ENCODE data around the gene CNST. TPM values are rescaled to one million over a fixed set of nuclear protein-coding genes. Genes with fewer than 3 reads are reported as not detected.
"Not testable (repeated sequence)": the region's sequence is repeated elsewhere in the genome, so short reads cannot be mapped to it uniquely, and the experiment has no call there.

The CNST gene
- total RNA-seq, 3 donors from 2014 or later: 32.1 to 33.5 (median 32.3) TPM

DNA sequence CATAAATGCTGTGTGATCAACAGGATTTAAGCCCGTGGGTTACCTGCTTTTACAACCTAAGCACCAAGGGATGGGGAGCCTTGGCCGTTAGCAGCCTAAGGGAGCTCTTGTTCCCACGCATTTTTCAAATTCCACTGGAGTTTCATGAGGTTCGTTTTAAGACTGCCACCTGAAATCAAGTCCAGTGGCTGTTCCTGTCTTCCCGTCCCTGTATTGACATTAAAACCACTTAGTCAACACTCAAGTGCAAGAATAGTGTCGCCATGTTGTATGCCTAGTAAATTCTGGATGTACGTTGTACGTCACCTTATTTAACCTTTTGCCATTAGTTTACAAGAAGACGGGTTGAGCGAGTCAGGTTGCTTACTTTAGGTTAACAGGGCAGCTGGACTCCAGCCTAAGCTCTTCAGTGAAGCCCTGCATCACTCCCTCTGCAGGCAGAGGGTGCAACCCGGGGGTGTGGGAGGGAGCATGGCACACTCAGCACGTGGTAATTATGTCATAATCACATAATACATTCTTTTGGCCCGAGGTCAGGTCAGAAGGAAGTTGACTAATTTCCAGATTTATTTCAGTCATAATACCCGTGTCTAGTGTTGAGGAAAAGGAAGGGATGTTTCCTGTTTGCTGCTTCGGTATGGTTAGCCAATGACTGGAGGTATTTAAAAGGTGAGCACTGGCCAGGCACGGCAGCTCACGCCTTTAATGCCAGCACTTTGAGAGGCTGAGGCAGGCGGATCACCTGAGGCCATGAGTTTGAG is 42.5 kb downstream of the CNST start:
- H3K27me3 Mint-ChIP-seq (ENCODE audit: low read depth): no peaks in the 10 kb centered on the region
- peaks cover 12% of the 10 kb centered on the region for H3K36me3 Mint-ChIP-seq (ENCODE audit: insufficient read depth)
- peak; percentile 19 for DNase-seq
- H3K4me3 Mint-ChIP-seq: no peak overlapping the region
- peaks cover 52% of the 10 kb centered on the region for H3K4me1 Mint-ChIP-seq (ENCODE audit: low read depth)
- ATAC-seq: peak; percentile 55 to 67
- no peaks in the 10 kb centered on the region for H3K9me3 Mint-ChIP-seq

DNA sequence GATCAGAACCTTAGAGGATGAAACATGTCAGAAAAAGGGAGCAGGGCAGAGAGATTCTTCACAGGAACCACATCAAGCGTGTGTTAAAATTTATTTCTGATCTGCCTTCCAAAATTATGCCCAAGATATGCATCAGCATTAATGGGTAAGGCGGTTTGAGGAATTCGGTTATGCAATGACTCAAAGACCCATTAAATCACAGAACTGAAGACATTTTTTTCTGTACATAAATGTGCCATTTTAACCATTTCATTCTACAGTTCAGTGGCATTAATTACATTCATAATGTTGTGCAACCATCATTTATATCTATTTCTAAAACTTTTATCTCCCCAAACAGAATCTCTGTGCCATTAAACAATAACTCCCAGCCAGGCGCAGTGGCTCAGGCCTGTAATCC is 43.4 kb downstream of the CNST start:
- no peak overlapping the region for H3K4me3 Mint-ChIP-seq
- peaks cover 53% of the 10 kb centered on the region for H3K4me1 Mint-ChIP-seq (ENCODE audit: low read depth)
- no peaks in the 10 kb centered on the region for H3K9me3 Mint-ChIP-seq
- no peak for ATAC-seq
- peaks cover 14% of the 10 kb centered on the region for H3K36me3 Mint-ChIP-seq (ENCODE audit: insufficient read depth)
- no peaks in the 10 kb centered on the region for H3K27me3 Mint-ChIP-seq (ENCODE audit: low read depth)
- no peak for DNase-seq

- ATAC-seq: no peak
- Mint-ChIP-seq H3K4me1 (ENCODE audit: low read depth) (peaks cover 55% of the 10 kb centered on the region), H3K4me3 (no peak overlapping the region)
These were observed 47.0 kb downstream of the CNST start for GRCh38 chr1:246613096-246613758.

DNA sequence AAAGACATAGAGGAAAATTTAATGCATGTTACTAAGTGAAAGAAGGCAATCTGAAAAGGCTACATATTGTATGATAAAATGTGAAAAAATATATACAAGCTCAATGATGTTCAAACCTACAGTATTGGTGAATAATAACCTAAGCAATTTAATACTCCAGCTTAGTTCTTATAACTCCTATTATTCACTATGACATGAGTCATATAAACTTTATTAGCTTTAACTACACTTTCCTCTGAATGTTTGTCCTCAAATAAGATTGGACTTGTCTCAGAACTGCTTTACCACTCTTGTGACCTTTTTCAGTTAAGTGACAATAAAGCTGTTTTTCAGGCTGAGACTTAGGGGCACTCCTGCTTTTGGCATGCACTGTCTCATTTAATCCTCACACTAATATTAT is 50.9 kb downstream of the CNST start:
- peaks cover 23% of the 10 kb centered on the region for H3K36me3 Mint-ChIP-seq (ENCODE audit: insufficient read depth)
- H3K9me3 Mint-ChIP-seq: no peaks in the 10 kb centered on the region
- H3K4me1 Mint-ChIP-seq (ENCODE audit: low read depth): peaks cover 18% of the 10 kb centered on the region
- no peak for ATAC-seq
- no peaks in the 10 kb centered on the region for H3K27me3 Mint-ChIP-seq (ENCODE audit: low read depth)
- H3K4me3 Mint-ChIP-seq: no peak overlapping the region
- DNase-seq: no peak

More at GRCh38 chr1:246613096-246613758, 47.0 kb downstream of the CNST start:
- no peaks in the 10 kb centered on the region for H3K9me3 Mint-ChIP-seq
- peaks cover 19% of the 10 kb centered on the region for H3K36me3 Mint-ChIP-seq (ENCODE audit: insufficient read depth)
- H3K27me3 Mint-ChIP-seq (ENCODE audit: low read depth): no peaks in the 10 kb centered on the region
- DNase-seq: no peak

DNA sequence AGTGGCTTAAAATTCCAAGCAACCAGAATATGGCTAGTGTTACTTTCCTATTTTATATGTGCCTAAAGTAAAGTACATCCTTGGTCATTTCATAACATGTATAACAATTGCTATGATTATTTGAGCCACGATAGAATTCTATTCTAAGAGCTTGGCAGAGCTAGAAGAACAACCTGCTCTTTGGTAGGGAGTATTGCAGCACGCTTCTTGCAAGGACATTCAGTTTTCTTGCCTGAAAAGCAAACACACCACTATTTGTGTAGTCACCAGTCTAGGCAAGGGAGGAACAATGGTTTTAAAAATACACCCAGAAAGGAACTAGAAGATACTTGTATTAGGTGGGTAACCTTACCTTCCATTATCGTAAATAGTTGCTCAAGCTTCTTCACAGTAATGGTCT is 51.5 kb downstream of the CNST start:
- H3K36me3 Mint-ChIP-seq (ENCODE audit: insufficient read depth): peaks cover 26% of the 10 kb centered on the region
- no peaks in the 10 kb centered on the region for H3K27me3 Mint-ChIP-seq (ENCODE audit: low read depth)
- H3K4me3 Mint-ChIP-seq: no peak overlapping the region
- H3K4me1 Mint-ChIP-seq (ENCODE audit: low read depth): peaks cover 18% of the 10 kb centered on the region
- H3K9me3 Mint-ChIP-seq: no peaks in the 10 kb centered on the region
- ATAC-seq: no peak
- no peak for DNase-seq

DNA sequence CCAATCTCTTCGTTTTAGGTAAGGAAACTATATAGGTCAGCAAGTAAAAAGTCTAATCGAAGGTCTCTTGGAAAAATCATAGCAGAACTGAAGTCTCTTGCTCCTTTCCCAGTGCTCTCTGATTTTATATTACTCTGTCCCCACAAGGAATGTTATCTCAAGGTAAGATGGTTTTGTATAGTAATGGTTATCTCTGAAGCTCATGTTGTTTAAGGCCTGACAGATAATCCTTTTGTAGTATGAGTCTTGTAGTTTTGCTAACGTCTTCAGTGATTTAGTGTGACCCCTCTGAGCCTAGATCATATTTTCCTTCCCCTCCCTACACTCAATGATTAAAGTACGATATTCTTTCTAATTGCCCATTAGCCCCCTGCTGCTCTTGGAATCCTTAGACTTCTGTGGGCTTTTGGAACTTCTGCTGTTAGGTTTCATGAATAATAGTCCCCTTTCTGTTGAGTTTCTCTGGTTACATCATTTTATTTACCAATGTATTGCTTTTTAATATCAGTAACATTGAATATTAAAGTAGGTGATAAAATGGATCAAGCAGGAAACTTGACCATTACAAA is 52.1 kb downstream of the CNST start:
- H3K36me3 Mint-ChIP-seq (ENCODE audit: insufficient read depth): peaks cover 24% of the 10 kb centered on the region
- no peaks in the 10 kb centered on the region for H3K27me3 Mint-ChIP-seq (ENCODE audit: low read depth)
- H3K9me3 Mint-ChIP-seq: no peaks in the 10 kb centered on the region
- no peak for ATAC-seq
- peaks cover 13% of the 10 kb centered on the region for H3K4me1 Mint-ChIP-seq (ENCODE audit: low read depth)
- H3K4me3 Mint-ChIP-seq: no peak overlapping the region
- DNase-seq: no peak

DNA sequence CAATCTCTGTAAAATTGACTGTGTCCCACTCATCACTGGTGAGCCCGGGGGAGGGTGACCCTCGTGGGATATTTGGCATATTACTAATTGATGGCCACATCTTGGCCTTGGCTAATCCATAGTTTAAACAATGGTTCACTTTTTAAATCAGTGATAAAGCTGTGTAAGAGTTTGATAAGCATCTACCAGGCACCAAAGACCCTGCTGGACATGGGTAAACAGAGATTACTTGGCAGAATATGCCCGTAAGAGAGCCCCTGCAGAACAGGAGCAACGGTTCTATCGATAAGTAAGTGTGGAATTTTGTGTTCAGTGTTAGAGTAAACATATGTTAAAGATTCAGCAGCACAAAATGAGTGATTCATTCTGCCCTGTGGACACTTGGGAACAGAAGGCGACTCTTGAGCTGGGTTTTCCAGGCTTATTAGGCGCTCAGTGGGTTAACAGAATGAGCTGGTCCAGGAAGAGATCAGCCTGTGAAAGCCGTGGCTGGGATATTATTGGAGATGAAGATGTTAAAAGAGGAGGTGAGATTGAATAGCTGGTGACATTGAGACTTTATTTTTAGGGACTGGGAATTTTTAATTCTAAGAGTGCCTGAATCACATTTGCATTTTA is 55.9 kb downstream of the CNST start:
- Mint-ChIP-seq H3K4me3 (no peak overlapping the region), H3K27me3 (ENCODE audit: low read depth) (no peaks in the 10 kb centered on the region), H3K36me3 (ENCODE audit: insufficient read depth) (peaks cover 33% of the 10 kb centered on the region), H3K4me1 (ENCODE audit: low read depth) (peaks cover 7% of the 10 kb centered on the region), H3K9me3 (no peaks in the 10 kb centered on the region)
- no peak for ATAC-seq
- DNase-seq: no peak

GRCh38 chr1:246624091-246624490 is 57.8 kb downstream of the CNST start:
- H3K9me3 Mint-ChIP-seq: no peaks in the 10 kb centered on the region
- ATAC-seq: no peak
- H3K4me3 Mint-ChIP-seq: no peak overlapping the region
- H3K27me3 Mint-ChIP-seq (ENCODE audit: low read depth): no peaks in the 10 kb centered on the region
- H3K4me1 Mint-ChIP-seq (ENCODE audit: low read depth): peaks cover 5% of the 10 kb centered on the region
- DNase-seq: no peak
- peaks cover 35% of the 10 kb centered on the region for H3K36me3 Mint-ChIP-seq (ENCODE audit: insufficient read depth)

DNA sequence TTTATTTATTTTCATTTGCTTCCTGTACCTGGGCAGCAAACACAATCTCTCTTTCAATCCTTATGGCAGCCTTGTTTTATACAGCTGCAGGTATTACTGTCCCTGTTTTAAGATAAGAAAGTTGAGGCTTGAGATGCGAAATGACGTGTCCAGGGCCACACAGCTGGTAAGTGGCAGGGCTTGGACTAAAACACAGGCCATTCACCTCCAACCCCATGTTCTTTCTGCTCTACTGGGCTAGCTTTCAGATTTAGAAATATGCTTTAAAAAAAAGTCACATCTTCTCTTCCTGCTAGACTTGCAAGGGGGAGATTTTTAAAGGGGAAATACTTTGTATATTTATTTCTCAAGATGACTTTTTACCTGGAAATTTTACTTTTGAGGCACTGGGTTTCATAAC is 62.8 kb downstream of the CNST start:
- no peak for DNase-seq
- peaks cover 5% of the 10 kb centered on the region for H3K4me1 Mint-ChIP-seq (ENCODE audit: low read depth)
- H3K36me3 Mint-ChIP-seq (ENCODE audit: insufficient read depth): peaks cover 32% of the 10 kb centered on the region
- no peak overlapping the region for H3K4me3 Mint-ChIP-seq
- ATAC-seq: no peak
- no peaks in the 10 kb centered on the region for H3K9me3 Mint-ChIP-seq
- no peaks in the 10 kb centered on the region for H3K27me3 Mint-ChIP-seq (ENCODE audit: low read depth)

- Mint-ChIP-seq H3K4me1 (ENCODE audit: low read depth) (peaks cover 5% of the 10 kb centered on the region), H3K4me3 (no peak overlapping the region), H3K27me3 (ENCODE audit: low read depth) (no peaks in the 10 kb centered on the region), H3K9me3 (no peaks in the 10 kb centered on the region), H3K36me3 (ENCODE audit: insufficient read depth) (peaks cover 35% of the 10 kb centered on the region)
- no peak for ATAC-seq
- no peak for DNase-seq
These were observed 63.7 kb downstream of the CNST start for GRCh38 chr1:246629976-246630375.

DNA sequence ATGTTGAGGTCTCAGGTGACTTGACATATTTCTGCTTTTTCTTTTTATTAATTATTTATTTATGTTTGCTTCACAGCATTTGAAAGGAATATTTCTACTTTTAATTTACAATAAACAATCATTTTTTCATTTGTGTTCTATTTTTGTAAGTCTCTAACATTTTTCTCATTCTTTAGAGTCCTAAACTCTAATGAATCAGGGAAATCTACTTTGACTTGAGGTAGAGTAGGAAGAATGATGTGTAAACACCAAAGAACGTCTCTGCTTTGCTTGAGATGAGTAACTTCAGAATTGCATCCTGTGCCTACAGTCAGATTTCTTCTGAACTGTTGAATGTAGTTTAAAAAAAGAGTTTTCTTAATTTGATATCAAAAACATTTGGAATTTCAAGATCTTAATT is 65.2 kb downstream of the CNST start:
- DNase-seq (no peak), ATAC-seq (no peak)
- H3K27me3 Mint-ChIP-seq (ENCODE audit: low read depth): no peaks in the 10 kb centered on the region
- peaks cover 5% of the 10 kb centered on the region for H3K4me1 Mint-ChIP-seq (ENCODE audit: low read depth)
- H3K36me3 Mint-ChIP-seq (ENCODE audit: insufficient read depth): peaks cover 36% of the 10 kb centered on the region
- H3K4me3 Mint-ChIP-seq: no peak overlapping the region
- no peaks in the 10 kb centered on the region for H3K9me3 Mint-ChIP-seq

GRCh38 chr1:246632281-246633168 is 66.3 kb downstream of the CNST start:
- Mint-ChIP-seq H3K36me3 (ENCODE audit: insufficient read depth) (peaks cover 27% of the 10 kb centered on the region), H3K9me3 (no peaks in the 10 kb centered on the region), H3K27me3 (ENCODE audit: low read depth) (no peaks in the 10 kb centered on the region), H3K4me3 (no peak overlapping the region), H3K4me1 (ENCODE audit: low read depth) (no peaks in the 10 kb centered on the region)
- no peak for ATAC-seq
- DNase-seq: no peak

DNA sequence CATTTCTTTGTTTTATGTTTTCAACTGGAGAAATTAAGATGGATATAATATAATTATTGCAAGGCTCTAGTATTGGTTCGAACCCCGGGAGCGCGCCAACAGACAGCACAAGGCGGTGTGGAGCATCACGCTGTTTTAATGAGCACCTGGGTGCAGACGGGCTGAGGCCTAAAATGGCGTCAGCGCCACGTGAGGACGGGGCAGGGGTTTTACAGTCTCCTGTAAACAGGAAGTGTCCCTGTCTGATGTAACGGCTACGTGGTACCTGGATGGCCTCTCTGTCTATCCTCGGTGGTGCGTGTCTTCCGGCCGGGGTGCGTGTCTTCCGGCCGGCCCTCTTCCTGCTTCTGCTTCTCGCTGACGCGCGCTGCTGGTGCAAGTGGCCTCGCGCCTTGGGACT is 68.4 kb downstream of the CNST start:
- H3K36me3 Mint-ChIP-seq (ENCODE audit: insufficient read depth): peaks cover 24% of the 10 kb centered on the region
- DNase-seq; H3K9me3 Mint-ChIP-seq; H3K4me3 Mint-ChIP-seq; H3K27me3 Mint-ChIP-seq (ENCODE audit: low read depth); ATAC-seq; H3K4me1 Mint-ChIP-seq (ENCODE audit: low read depth): not testable (repeated sequence)
